Breast epithelium (tissue), 3 donors: ENCODE results near the gene PLA2G5.

Experiments
- CTCF ChIP-seq, 3 donors: fragments of 450-650 bp; IDR thresholded peaks; one replicate each; pipeline ENCODE4 v1.5.1; 2016 to 2017; ENCODE audit warnings: antibody characterized with exemption in 3 of 3, mild to moderate bottlenecking in 3 of 3, moderate library complexity in 3 of 3
- POLR2A ChIP-seq: fragments of 450-650 bp; IDR thresholded peaks from one replicate; pipeline ENCODE4 v1.6.1; 2016; ENCODE audit warnings: antibody characterized with exemption, mild to moderate bottlenecking, moderate library complexity
- POLR2AphosphoS5 ChIP-seq, 3 donors: sonication (generic); formaldehyde crosslinking; IDR thresholded peaks; one replicate each; pipeline ENCODE4 v1.6.1; 2017; ENCODE audit warnings: antibody characterized with exemption in 3 of 3

- TF ChIP-seq CTCF (IDR thresholded peaks at IDR 0.05) = no peak
- TF ChIP-seq POLR2A = no peak
- no peak for TF ChIP-seq POLR2AphosphoS5 (IDR thresholded peaks at IDR 0.05)
Observed at GRCh38 chr1:20059847-20060246, 10.1 kb upstream of the PLA2G5 start.
